MG63 (cell line): ENCODE data around the gene CAMK2N2. TPM values are rescaled to one million over a fixed set of nuclear protein-coding genes. Genes with fewer than 3 reads are reported as not detected.
A peak's percentile ranks its signal among the peaks of the same experiment; 100 is the strongest.

ENCODE experiments used
- DNase-seq: peaks from one replicate; pipeline ENCODE4 v3.0.0-alpha.2; 2020
- H3K27me3 ChIP-seq: fragments of 250-450 bp; sonication (Bioruptor Pico); 2 replicates; pipeline ENCODE4 v1.5.1; 2020; ENCODE audit warnings: mild to moderate bottlenecking, moderate library complexity
- H3K36me3 ChIP-seq: fragments of 250-450 bp; sonication (Bioruptor Pico); 2 replicates; pipeline ENCODE4 v1.5.1; 2020; ENCODE audit warnings: mild to moderate bottlenecking, moderate library complexity
- H3K4me3 ChIP-seq: fragments of 250-450 bp; sonication (Bioruptor Pico); 2 replicates; pipeline ENCODE4 v1.5.1; 2020; ENCODE audit warnings: mild to moderate bottlenecking, moderate library complexity
- H3K9me3 ChIP-seq: fragments of 250-450 bp; sonication (Bioruptor Pico); 2 replicates; pipeline ENCODE4 v1.5.1; 2020; ENCODE audit warnings: mild to moderate bottlenecking, moderate library complexity
- total RNA-seq: library from RNA; depleted of rRNA; stranded (reverse); fragments of >200 nt; shearing (Covaris generic); gene quantifications from 2 replicates; pipeline ENCODE4 v1.2.3, GENCODE V29; 2014; ENCODE audit warnings: low replicate concordance; rRNA removed

The CAMK2N2 gene
- total RNA-seq: not detected in 2 replicates

DNA sequence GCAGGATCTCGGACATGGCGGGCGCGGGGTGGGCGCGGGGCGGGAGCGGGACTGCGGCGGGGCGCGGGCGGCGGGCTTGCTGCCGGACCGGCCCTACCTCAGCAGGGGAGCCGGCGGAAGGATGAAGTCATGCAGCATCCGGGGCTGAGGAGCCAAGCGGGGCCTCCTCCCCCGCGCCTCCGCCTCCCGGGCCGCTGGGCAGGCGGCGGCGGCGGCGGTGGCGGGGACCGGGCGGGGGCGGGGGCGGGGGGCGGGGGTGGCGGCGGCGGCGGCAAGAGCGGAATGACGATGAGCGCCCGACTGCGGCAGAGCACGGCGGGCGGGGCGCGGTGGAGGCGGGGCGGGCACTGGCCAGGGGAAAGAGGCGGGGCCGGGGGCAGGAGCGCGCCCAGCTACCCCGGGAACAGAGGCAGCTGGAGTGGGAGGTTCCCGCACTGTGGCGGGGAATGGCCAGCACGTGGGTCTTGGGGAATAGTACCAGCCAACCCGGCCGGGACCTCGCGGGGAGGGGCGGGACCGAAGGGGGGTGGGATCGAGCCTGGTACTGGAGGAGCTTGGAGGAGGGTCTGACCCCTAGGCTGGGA, at the start of gene CAMK2N2:
TSS of gene CAMK2N2 (minus strand) at position 284 of the 584 bp plus-strand sequence. CDS start at position 16, 268 bp downstream.
- Histone ChIP-seq H3K36me3 (0 out of 2 replicates have a peak, but pooled peaks cover 2% of the 10 kb centered on the region), H3K4me3 (peak within 1 kb of the TSS; percentile 53), H3K27me3 (peaks cover 15% of the 10 kb centered on the region), H3K9me3 (no peaks in the 10 kb centered on the region)
- peak; percentile 90 for DNase-seq

DNA sequence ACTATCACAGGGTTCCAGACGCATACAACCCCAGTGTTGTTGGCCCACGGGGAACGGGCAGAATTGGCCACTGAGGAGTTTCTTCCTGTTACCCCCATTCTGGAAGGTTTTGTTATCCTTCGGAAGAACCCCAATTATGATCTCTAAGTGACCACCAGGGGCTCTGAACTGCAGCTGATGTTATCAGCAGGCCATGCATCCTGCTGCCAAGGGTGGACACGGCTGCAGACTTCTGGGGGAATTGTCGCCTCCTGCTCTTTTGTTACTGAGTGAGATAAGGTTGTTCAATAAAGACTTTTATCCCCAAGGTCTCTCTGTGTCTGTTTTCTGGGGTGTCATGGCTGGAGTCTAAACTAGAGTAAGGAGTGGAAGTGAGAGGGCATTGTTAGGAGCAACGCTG, 47.4 kb upstream of the CAMK2N2 start:
- no peak for DNase-seq
- H3K36me3 ChIP-seq: peaks cover 61% of the 10 kb centered on the region
- H3K9me3 ChIP-seq: no peaks in the 10 kb centered on the region
- no peaks in the 10 kb centered on the region for H3K27me3 ChIP-seq
- H3K4me3 ChIP-seq: no peak overlapping the region

DNA sequence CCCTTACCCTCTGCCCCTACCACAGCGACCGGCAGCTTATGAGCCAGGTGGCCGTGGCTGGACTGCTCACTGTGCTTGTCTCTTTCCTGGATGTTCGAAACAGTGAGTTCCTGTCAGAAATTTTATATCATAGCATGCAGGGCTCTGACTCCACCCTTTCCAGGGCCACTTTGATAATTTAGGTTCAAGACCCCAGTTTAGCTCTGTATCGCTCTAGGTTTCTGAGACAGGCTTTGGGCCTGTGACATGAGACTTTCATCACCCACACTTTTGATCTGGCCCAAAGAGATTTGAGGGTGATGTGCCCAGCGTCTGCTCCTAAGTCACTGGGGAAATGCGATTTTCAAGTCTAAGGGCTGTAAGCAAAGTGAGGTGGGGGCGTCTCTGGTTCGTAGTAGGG, 46.6 kb upstream of the CAMK2N2 start:
- H3K9me3 ChIP-seq: no peaks in the 10 kb centered on the region
- H3K27me3 ChIP-seq: no peaks in the 10 kb centered on the region
- peaks cover 69% of the 10 kb centered on the region for H3K36me3 ChIP-seq
- H3K4me3 ChIP-seq: no peak overlapping the region
- no peak for DNase-seq

DNA sequence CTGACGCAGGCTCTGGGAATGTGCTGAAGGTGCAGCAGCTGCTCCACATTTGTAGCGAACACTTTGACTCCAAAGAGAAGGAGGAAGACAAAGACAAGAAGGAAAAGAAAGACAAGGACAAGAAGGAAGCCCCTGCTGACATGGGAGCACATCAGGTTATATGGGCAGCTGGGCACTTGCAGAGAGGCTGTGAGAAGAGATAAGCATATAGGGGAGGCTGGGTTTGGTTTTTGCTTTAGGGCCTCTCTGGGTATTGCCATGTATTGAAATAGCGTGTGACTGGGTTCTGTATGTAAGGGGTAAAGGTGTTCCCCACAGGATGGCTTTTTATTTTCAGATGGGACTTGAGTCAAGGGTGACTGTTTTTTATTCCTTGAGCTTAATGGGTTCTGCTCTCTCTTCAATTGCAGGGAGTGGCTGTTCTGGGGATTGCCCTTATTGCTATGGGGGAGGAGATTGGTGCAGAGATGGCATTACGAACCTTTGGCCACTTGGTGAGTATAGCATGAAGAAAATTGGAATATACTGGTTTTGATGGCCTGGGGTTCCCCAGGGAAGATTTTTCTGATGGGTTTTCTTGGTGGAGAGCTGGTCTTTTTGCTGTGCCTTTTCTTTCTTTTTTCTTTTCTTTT, 45.1 kb upstream of the CAMK2N2 start:
- H3K36me3 ChIP-seq: peaks cover 84% of the 10 kb centered on the region
- no peaks in the 10 kb centered on the region for H3K9me3 ChIP-seq
- no peak for DNase-seq

DNA sequence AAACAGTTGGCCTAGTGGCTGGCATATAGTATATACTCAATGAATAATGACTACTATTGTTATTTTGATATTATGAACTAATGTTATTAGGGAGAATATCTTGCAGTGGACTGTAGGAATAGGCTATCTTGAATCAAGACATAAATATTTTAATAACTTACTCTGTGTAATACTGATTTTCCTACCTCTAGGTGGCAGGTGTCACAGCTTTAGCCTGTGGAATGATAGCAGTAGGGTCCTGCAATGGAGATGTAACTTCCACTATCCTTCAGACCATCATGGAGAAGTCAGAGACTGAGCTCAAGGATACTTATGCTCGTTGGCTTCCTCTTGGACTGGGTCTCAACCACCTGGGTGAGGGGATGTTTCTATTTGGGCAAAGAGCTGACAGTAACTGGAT, 44.2 kb upstream of the CAMK2N2 start:
- peaks cover 93% of the 10 kb centered on the region for H3K36me3 ChIP-seq
- H3K27me3 ChIP-seq: no peaks in the 10 kb centered on the region
- DNase-seq: no peak
- no peak overlapping the region for H3K4me3 ChIP-seq
- no peaks in the 10 kb centered on the region for H3K9me3 ChIP-seq

More for the DNA sequence above, 45.1 kb upstream of the CAMK2N2 start:
- no peaks in the 10 kb centered on the region for H3K27me3 ChIP-seq
- no peak overlapping the region for H3K4me3 ChIP-seq

DNA sequence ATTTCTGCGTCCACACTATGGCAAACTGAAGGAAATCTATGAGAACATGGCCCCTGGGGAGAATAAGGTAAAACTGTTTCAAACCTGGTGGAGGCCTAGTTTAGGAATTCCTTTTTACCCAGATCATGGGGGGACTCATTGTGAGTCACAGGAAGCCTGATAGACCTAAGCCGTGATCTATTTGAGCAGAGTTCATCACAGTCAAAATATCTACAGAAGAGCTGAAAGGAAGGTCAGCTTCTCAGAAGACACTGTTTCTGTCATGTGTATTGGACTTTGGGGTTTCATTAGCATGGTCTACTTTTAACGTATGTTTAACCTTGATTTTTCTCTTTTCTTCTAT, 39.0 kb upstream of the CAMK2N2 start:
- no peaks in the 10 kb centered on the region for H3K9me3 ChIP-seq
- H3K36me3 ChIP-seq: peaks cover 62% of the 10 kb centered on the region
- DNase-seq: peak; percentile 23
- no peaks in the 10 kb centered on the region for H3K27me3 ChIP-seq
- H3K4me3 ChIP-seq: peak overlapping the region; percentile 86

DNA sequence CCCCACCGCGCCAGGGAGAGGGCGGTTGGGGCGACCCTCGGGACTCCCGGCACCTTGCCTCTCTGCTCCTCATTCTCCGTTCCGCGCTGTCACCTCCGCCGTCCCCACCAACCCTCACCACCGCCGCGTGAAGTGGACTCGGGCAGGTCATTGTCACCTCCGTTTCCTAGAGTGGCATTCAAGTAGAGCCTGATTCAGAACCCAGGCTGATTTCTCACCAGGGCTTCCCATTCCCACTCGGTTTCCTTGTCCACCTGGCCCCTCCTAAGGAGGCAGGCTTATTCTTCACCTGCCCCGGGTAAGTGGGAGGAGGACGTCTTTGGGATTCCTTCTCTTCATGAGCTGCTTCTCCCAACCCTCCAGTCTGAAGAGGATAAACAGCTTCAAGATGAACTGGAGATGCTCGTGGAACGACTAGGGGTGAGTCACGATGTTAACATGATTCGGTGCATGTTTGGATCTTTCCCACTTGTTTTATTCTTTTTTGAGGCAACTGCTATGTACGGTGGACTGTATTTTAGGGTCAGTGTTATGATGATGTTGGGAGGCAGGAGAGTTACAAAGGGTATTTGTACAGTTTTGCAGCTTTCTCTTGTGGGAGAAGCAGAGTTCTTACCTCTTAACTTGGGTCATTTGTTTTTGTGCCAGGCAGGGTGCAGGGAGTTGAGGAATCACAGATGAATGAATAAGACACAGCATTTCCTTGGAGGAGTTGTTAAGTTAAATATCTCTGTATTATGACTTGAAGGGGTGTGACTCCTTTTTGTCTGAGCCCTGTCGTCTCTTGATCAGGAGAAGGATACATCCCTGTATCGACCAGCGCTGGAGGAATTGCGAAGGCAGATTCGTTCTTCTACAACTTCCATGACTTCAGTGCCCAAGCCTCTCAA, 38.4 kb upstream of the CAMK2N2 start:
- peak overlapping the region; percentile 86 for H3K4me3 ChIP-seq
- H3K36me3 ChIP-seq: peaks cover 56% of the 10 kb centered on the region
- H3K9me3 ChIP-seq: no peaks in the 10 kb centered on the region
- no peaks in the 10 kb centered on the region for H3K27me3 ChIP-seq
- DNase-seq: no peak

DNA sequence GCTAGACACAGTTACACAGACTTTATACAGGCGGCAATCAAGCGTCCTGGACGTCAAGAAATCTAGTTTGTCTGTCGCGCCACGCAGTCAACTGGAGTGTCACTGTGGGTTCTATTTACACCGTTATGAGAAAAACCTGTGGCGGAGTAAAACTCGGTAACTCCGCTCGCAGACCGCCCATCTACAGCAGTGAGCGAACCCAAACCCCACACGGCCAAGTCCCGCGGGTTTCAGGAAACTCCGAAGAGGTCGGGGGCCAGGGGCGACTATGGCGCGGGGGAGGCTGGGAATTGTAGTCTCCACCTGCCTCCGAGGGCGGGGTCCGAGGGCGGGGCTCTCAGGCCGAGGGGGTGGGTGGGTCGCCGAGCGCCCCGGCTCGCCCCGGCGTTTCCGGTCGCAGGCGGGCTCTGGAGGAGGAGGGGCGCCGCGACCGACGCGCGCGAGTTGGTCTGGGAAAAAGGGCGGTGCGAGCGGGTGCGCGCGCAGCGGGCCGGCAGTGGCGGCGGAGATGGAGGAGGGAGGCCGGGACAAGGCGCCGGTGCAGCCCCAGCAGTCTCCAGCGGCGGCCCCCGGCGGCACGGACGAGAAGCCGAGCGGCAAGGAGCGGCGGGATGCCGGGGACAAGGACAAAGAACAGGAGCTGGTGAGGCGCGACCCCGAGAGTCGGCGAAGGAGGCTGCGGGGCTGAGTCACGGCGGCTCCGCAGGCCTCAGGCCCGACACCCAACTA, 37.6 kb upstream of the CAMK2N2 start, which contains the start of gene PSMD2:
TSS of gene PSMD2 (plus strand) at position 483 of the 729 bp plus-strand sequence. CDS start at position 509, 26 bp downstream.
- Histone ChIP-seq H3K4me3 (peak within 1 kb of the TSS; percentile 86), H3K36me3 (peaks cover 48% of the 10 kb centered on the region), H3K9me3 (no peaks in the 10 kb centered on the region), H3K27me3 (no peaks in the 10 kb centered on the region)
- DNase-seq: peak; percentile 98

DNA sequence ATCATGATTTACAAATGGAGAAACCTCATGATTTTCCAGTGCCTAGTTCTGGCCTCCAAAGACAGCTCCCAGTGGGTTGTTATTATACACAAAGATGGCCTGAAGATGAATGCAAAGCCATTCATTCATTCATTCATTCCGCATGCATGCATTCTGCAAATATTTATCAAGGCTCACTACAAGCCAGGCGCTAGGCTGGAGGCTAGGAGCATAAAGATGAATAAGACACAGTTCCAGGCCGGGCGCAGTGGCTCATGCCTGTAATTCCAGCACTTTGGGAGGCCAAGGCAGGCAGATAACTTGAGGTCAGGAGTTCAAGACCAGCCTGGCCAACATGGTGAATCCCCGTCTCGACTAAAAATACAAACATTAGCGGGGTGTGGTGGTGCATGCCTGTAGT, 35.3 kb upstream of the CAMK2N2 start:
- Histone ChIP-seq H3K36me3 (peaks cover 25% of the 10 kb centered on the region), H3K27me3 (no peaks in the 10 kb centered on the region), H3K4me3 (no peak overlapping the region), H3K9me3 (no peaks in the 10 kb centered on the region)
- DNase-seq: no peak

DNA sequence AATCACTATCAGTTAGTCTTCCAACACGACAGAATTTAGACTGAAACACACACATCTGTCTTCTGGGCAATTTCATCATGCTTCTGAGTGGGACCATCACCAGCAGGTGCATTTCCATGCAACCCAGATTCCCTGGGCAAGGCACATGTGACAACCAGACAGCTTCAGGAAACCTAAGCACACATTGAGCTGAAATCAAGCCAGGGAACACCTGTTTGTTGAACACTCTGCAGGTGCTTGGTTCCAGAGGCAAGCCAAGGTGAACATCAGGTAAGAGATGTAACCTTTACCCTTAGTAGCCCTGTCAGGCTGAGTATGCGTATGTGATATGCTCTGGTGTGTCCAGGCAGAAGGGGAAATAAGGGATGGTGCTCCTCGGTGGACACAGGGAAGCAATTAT, 34.4 kb upstream of the CAMK2N2 start:
- H3K27me3 ChIP-seq: no peaks in the 10 kb centered on the region
- H3K9me3 ChIP-seq: no peaks in the 10 kb centered on the region

DNA sequence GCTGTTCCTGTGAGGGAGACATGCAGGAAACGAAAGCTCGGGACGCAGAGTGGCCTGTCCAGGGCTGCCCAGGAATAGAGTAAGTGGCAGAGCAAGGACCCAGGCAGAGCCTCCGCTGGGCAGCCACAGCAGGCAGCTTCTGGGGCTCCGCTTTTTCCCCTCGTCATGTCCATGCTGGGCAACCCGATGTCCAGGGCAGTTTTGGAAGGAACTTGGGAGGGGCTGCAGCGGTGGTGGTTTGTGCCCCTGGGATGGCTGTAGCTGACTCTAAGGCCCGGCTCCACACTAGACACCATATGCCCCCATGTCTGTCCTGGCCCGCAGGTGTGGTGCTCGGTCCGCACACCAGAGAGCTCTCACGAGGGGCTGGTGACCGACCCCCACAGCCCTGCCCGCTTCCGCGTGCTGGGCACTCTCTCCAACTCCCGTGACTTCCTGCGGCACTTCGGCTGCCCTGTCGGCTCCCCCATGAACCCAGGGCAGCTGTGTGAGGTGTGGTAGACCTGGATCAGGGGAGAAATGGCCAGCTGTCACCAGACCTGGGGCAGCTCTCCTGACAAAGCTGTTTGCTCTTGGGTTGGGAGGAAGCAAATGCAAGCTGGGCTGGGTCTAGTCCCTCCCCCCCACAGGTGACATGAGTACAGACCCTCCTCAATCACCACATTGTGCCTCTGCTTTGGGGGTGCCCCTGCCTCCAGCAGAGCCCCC, 30.5 kb upstream of the CAMK2N2 start:
- DNase-seq: no peak
- no peak overlapping the region for H3K4me3 ChIP-seq
- peaks cover 4% of the 10 kb centered on the region; the same call in 1 of the 2 replicates for H3K27me3 ChIP-seq
- no peaks in the 10 kb centered on the region for H3K36me3 ChIP-seq
- H3K9me3 ChIP-seq: no peaks in the 10 kb centered on the region

More for the DNA sequence above, 34.4 kb upstream of the CAMK2N2 start:
- H3K36me3 ChIP-seq: peaks cover 16% of the 10 kb centered on the region
- no peak overlapping the region for H3K4me3 ChIP-seq
- DNase-seq: no peak

DNA sequence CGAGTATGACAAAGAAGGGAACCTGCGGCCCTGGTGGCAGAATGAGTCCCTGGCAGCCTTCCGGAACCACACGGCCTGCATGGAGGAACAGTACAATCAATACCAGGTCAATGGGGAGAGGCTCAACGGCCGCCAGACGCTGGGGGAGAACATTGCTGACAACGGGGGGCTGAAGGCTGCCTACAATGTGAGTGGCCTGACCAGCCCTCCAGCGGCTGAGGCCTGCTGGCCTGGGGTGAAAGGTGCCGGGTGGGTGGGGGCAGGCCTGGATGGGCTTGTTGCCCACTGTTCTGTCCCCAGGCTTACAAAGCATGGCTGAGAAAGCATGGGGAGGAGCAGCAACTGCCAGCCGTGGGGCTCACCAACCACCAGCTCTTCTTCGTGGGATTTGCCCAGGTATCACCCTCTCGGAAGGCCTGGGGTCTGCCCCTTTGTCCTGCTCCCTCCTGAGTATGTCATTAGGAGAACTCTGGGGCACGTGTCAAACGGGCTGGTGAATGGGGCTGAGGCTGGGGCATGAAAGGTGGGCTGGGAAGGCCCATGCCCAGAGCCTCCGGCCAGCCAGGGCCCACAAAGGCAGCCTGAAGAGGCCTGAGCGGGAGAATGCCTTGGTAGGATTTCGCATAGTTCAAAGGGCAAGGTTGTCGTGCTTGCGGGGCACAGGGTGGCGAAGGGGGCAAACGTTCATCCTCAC, 29.8 kb upstream of the CAMK2N2 start:
- H3K4me3 ChIP-seq: no peak overlapping the region
- H3K27me3 ChIP-seq: peaks cover 4% of the 10 kb centered on the region; the same call in 1 of the 2 replicates
- DNase-seq: no peak
- no peaks in the 10 kb centered on the region for H3K9me3 ChIP-seq
- no peaks in the 10 kb centered on the region for H3K36me3 ChIP-seq

DNA sequence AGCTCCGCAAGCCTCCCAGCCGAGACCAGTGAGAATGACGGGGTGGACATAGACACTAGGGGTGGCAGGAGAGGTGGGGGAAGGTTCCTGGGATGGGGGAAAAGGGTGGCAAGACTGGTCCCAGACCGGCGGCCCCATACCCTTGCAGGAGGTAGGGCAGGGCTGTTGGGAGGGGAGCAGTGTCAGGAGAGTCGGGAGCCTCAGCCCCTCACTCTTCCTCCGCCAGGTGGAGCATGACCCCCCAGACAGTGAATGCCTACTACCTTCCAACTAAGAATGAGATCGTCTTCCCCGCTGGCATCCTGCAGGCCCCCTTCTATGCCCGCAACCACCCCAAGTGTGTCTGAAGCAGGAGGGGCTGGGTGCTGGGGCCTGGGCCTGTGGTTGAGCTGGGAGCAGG, 29.0 kb upstream of the CAMK2N2 start:
- H3K4me3 ChIP-seq: no peak overlapping the region
- H3K9me3 ChIP-seq: no peaks in the 10 kb centered on the region
- H3K36me3 ChIP-seq: no peaks in the 10 kb centered on the region
- no peak for DNase-seq
- peaks cover 4% of the 10 kb centered on the region; the same call in 1 of the 2 replicates for H3K27me3 ChIP-seq

DNA sequence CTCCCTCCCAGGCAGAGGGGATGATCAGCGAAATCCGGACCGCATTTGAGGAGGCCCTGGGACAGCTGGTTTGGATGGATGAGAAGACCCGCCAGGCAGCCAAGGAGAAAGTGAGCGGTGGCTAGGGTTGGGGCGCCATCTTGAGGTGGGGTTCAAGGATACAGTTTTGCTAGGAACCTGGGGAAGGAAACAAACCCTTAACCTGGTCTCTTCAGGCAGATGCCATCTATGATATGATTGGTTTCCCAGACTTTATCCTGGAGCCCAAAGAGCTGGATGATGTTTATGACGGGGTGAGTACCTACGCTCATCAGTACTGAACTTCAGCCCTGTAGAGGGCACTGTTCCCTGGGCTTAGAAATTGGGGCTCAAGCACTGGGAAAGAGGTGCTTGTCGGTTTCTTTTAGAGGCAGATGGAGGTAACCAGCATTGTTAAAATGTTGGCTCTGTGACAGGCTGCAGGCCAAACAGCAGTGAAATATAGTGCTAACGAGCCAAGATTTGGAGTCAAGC, 28.1 kb upstream of the CAMK2N2 start:
- no peaks in the 10 kb centered on the region for H3K36me3 ChIP-seq

DNA sequence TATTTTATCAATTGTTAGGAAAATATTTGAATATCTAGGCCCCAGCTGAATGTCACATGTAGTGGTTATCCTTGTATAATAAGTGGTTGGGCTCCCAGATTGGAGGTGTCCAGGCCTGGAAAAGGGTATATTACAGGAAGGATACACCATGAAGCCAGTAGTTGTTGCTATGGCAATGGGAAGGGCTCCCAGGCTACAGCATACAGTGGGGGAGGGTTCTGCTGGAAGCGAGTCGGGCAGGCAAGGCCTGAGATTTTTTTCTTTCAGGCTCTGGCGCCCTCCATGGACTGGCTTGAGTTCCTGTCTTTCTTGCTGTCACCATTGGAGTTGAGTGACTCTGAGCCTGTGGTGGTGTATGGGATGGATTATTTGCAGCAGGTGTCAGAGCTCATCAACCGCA, 23.3 kb upstream of the CAMK2N2 start:
- no peaks in the 10 kb centered on the region for H3K9me3 ChIP-seq
- DNase-seq: peak; percentile 71
- H3K27me3 ChIP-seq: peaks cover 4% of the 10 kb centered on the region; the same call in 1 of the 2 replicates
- no peaks in the 10 kb centered on the region for H3K36me3 ChIP-seq
- H3K4me3 ChIP-seq: no peak overlapping the region

More for the DNA sequence above, 28.1 kb upstream of the CAMK2N2 start:
- H3K27me3 ChIP-seq: peaks cover 4% of the 10 kb centered on the region; the same call in 1 of the 2 replicates
- H3K4me3 ChIP-seq: no peak overlapping the region
- DNase-seq: peak; percentile 64
- H3K9me3 ChIP-seq: no peaks in the 10 kb centered on the region
